K562 (cell line): ENCODE measurements around the gene GALNT9. TPM values are rescaled to one million over a fixed set of nuclear protein-coding genes. Genes with fewer than 3 reads are reported as not detected.

Experiments
- CBFA2T3 ChIP-seq: fragments of 450-650 bp; IDR thresholded peaks from 2 replicates; pipeline ENCODE4 v1.6.1; 2017
- GABPB2 ChIP-seq: fragments of 250-450 bp; sonication (Bioruptor Pico); conservative IDR thresholded peaks from 2 replicates; pipeline ENCODE4 v1.5.1; 2021; ENCODE audit warnings: mild to moderate bottlenecking
- HDAC3 ChIP-seq: fragments of 450-650 bp; IDR thresholded peaks from 2 replicates; pipeline ENCODE4 v1.6.1; 2018; ENCODE audit warnings: borderline replicate concordance, mild to moderate bottlenecking, moderate library complexity; ENCODE audit not compliant: partially characterized antibody
- RAD51 ChIP-seq: fragments of 450-650 bp; IDR thresholded peaks from 2 replicates; pipeline ENCODE4 v1.7.1; 2016; ENCODE audit warnings: low read depth, mild to moderate bottlenecking, borderline replicate concordance
- SRSF3 ChIP-seq: fragments of 200-400 bp; formaldehyde crosslinking; IDR thresholded peaks from 2 replicates; pipeline ENCODE4 v1.6.1; 2016; ENCODE audit warnings: mild to moderate bottlenecking, low read length, moderate library complexity; ENCODE audit not compliant: insufficient read depth
- TCFL5 ChIP-seq: fragments of 250-450 bp; sonication (Bioruptor Pico); conservative IDR thresholded peaks from 2 replicates; pipeline ENCODE4 v1.6.1; 2021; ENCODE audit warnings: mild to moderate bottlenecking, moderate library complexity, matching md5 sums
- TEAD1 ChIP-seq, 2 experiments: fragments of 450-650 bp in 1 of 2; sonication (generic) in 1 of 2; formaldehyde crosslinking; IDR thresholded peaks; 2 replicates each; pipeline versions ENCODE4 v1.4.0 to v1.8.0; 2020 to 2022; ENCODE audit warnings: mild to moderate bottlenecking in 2 of 2, missing genetic modification reagents in 1 of 2
- TEAD2 ChIP-seq: fragments of 450-650 bp; IDR thresholded peaks from 2 replicates; pipeline ENCODE4 v1.6.1; 2016; ENCODE audit warnings: missing genetic modification characterization, control low read depth, missing compliant biosample characterization
- ZNF354B ChIP-seq: fragments of 250-450 bp; sonication (Bioruptor Pico); IDR thresholded peaks from 2 replicates; pipeline ENCODE4 v1.4.0; 2020
- ZNF436 ChIP-seq: fragments of 250-450, 450-650 bp; sonication (Bioruptor Pico); formaldehyde crosslinking; IDR thresholded peaks from 2 replicates; pipeline ENCODE4 v1.7.0; 2020; ENCODE audit warnings: mild to moderate bottlenecking
- ZNF551 ChIP-seq: fragments of 250-450 bp; sonication (Bioruptor Pico); IDR thresholded peaks from 2 replicates; pipeline ENCODE4 v1.5.0; 2021; ENCODE audit warnings: mild to moderate bottlenecking, moderate library complexity
- ZNF766 ChIP-seq: fragments of 200-800 bp; sonication (Bioruptor generic); conservative IDR thresholded peaks from 2 replicates; pipeline ENCODE4 v1.6.1; 2016; ENCODE audit warnings: missing genetic modification characterization, missing compliant biosample characterization
- polyA plus RNA-seq, 8 experiments: library from polyadenylated mRNA; depleted of rRNA in 4 of 8; stranded (reverse) in 5 of 8; unstranded in 3 of 8; fragments of >200 nt; fragmentation: Nextera tagmentation in 2 of 8; fragmentation: Illumina TruSeq in 1 of 8; extraction: Ambion mirVana in 2 of 8; extraction: Trizol in 1 of 8; gene quantifications; 2 replicates each; pipeline versions ENCODE4 v1.2.1 to v1.2.3, GENCODE V29; 2011 to 2014; ENCODE audit warnings: inconsistent platforms in 1 of 8, missing spikeins in 1 of 8
- total RNA-seq, 7 experiments: library from RNA; depleted of rRNA in 6 of 7; stranded (reverse); fragments of >200 nt in 6 of 7; fragmentation: Illumina TruSeq in 2 of 7; extraction: Trizol in 2 of 7; gene quantifications; 2 replicates each; pipeline versions ENCODE4 v1.2.1 to v1.2.3, GENCODE V29; 2011 to 2021; ENCODE audit warnings: low replicate concordance in 1 of 7
- TF ChIP-seq, protein P1 (sequence below): fragments of 450-650 bp; IDR thresholded peaks from 2 replicates; pipeline ENCODE4 v1.6.1; 2016; ENCODE audit warnings: mild to moderate bottlenecking, moderate library complexity
- TF ChIP-seq, protein P2 (sequence below): sonication (generic); formaldehyde crosslinking; IDR thresholded peaks from 2 replicates; pipeline ENCODE4 v1.9.0; 2022; ENCODE audit warnings: mild to moderate bottlenecking, missing genetic modification reagents

Gene GALNT9
- total and polyA plus RNA-seq, 9 of the 15 experiments (the other 6 are each of a cell fraction or from before 2014, with no cell fraction given) = not detected

GRCh38 chr12:132196038-132196872 lies 133.1 kb downstream of the GALNT9 start (continued):
- TF ChIP-seq, protein P1, sequence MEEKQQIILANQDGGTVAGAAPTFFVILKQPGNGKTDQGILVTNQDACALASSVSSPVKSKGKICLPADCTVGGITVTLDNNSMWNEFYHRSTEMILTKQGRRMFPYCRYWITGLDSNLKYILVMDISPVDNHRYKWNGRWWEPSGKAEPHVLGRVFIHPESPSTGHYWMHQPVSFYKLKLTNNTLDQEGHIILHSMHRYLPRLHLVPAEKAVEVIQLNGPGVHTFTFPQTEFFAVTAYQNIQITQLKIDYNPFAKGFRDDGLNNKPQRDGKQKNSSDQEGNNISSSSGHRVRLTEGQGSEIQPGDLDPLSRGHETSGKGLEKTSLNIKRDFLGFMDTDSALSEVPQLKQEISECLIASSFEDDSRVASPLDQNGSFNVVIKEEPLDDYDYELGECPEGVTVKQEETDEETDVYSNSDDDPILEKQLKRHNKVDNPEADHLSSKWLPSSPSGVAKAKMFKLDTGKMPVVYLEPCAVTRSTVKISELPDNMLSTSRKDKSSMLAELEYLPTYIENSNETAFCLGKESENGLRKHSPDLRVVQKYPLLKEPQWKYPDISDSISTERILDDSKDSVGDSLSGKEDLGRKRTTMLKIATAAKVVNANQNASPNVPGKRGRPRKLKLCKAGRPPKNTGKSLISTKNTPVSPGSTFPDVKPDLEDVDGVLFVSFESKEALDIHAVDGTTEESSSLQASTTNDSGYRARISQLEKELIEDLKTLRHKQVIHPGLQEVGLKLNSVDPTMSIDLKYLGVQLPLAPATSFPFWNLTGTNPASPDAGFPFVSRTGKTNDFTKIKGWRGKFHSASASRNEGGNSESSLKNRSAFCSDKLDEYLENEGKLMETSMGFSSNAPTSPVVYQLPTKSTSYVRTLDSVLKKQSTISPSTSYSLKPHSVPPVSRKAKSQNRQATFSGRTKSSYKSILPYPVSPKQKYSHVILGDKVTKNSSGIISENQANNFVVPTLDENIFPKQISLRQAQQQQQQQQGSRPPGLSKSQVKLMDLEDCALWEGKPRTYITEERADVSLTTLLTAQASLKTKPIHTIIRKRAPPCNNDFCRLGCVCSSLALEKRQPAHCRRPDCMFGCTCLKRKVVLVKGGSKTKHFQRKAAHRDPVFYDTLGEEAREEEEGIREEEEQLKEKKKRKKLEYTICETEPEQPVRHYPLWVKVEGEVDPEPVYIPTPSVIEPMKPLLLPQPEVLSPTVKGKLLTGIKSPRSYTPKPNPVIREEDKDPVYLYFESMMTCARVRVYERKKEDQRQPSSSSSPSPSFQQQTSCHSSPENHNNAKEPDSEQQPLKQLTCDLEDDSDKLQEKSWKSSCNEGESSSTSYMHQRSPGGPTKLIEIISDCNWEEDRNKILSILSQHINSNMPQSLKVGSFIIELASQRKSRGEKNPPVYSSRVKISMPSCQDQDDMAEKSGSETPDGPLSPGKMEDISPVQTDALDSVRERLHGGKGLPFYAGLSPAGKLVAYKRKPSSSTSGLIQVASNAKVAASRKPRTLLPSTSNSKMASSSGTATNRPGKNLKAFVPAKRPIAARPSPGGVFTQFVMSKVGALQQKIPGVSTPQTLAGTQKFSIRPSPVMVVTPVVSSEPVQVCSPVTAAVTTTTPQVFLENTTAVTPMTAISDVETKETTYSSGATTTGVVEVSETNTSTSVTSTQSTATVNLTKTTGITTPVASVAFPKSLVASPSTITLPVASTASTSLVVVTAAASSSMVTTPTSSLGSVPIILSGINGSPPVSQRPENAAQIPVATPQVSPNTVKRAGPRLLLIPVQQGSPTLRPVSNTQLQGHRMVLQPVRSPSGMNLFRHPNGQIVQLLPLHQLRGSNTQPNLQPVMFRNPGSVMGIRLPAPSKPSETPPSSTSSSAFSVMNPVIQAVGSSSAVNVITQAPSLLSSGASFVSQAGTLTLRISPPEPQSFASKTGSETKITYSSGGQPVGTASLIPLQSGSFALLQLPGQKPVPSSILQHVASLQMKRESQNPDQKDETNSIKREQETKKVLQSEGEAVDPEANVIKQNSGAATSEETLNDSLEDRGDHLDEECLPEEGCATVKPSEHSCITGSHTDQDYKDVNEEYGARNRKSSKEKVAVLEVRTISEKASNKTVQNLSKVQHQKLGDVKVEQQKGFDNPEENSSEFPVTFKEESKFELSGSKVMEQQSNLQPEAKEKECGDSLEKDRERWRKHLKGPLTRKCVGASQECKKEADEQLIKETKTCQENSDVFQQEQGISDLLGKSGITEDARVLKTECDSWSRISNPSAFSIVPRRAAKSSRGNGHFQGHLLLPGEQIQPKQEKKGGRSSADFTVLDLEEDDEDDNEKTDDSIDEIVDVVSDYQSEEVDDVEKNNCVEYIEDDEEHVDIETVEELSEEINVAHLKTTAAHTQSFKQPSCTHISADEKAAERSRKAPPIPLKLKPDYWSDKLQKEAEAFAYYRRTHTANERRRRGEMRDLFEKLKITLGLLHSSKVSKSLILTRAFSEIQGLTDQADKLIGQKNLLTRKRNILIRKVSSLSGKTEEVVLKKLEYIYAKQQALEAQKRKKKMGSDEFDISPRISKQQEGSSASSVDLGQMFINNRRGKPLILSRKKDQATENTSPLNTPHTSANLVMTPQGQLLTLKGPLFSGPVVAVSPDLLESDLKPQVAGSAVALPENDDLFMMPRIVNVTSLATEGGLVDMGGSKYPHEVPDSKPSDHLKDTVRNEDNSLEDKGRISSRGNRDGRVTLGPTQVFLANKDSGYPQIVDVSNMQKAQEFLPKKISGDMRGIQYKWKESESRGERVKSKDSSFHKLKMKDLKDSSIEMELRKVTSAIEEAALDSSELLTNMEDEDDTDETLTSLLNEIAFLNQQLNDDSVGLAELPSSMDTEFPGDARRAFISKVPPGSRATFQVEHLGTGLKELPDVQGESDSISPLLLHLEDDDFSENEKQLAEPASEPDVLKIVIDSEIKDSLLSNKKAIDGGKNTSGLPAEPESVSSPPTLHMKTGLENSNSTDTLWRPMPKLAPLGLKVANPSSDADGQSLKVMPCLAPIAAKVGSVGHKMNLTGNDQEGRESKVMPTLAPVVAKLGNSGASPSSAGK = peak; percentile 41; the same call in 1 of the 2 replicates
- TF ChIP-seq CBFA2T3 (no peak), ZNF551 (CRISPR knock-in tag) (no peak), GABPB2 (CRISPR knock-in tag) (no peak), TCFL5 (CRISPR knock-in tag) (no peak), TEAD2 (tag) (no peak), ZNF436 (CRISPR knock-in tag) (no peak), ZNF354B (CRISPR knock-in tag) (no peak), HDAC3 (no peak), TEAD1 (CRISPR knock-in tag; IDR thresholded peaks at IDR 0.05) (no peak), ZNF766 (CRISPR knock-in tag) (no peak), SRSF3 (no peak), RAD51 (no peak)
- TF ChIP-seq, protein P2, sequence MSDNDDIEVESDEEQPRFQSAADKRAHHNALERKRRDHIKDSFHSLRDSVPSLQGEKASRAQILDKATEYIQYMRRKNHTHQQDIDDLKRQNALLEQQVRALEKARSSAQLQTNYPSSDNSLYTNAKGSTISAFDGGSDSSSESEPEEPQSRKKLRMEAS (CRISPR knock-in tag) = 0 out of 2 replicates have a peak, but pooled peaks have one; percentile 46
